H9 (cell line): Measurements from ENCODE around the gene DUOX2. TPM values are rescaled to one million over a fixed set of nuclear protein-coding genes. Genes with fewer than 3 reads are reported as not detected.

Experiments used
- DNase-seq: peaks from one replicate; pipeline ENCODE4 v3.0.0-alpha.2; 2017
- H2AFZ ChIP-seq: one replicate; pipeline ENCODE4 v1.6.1; 2013; ENCODE audit warnings: mild to moderate bottlenecking, low read length, control low read depth, moderate library complexity
- H2AK5ac ChIP-seq: 2 replicates; pipeline ENCODE4 v1.6.1; 2013; ENCODE audit warnings: low read length, control low read depth, mixed read lengths; ENCODE audit not compliant: insufficient read length
- H2BK120ac ChIP-seq: one replicate; pipeline ENCODE4 v1.6.1; 2013; ENCODE audit warnings: low read depth, mild to moderate bottlenecking, low read length, control low read depth, inconsistent platforms; ENCODE audit not compliant: poor library complexity, severe bottlenecking
- H2BK12ac ChIP-seq: 2 replicates; pipeline ENCODE4 v1.6.1; 2013; ENCODE audit warnings: low read length, control low read depth, mixed read lengths, low read depth; ENCODE audit not compliant: insufficient read length
- H2BK15ac ChIP-seq: 2 replicates; pipeline ENCODE4 v1.6.1; 2013; ENCODE audit warnings: low read depth, low read length, control low read depth
- H2BK20ac ChIP-seq: one replicate; pipeline ENCODE4 v1.6.1; 2013; ENCODE audit warnings: low read depth, mild to moderate bottlenecking, low read length, control low read depth, inconsistent platforms; ENCODE audit not compliant: poor library complexity, severe bottlenecking
- H2BK5ac ChIP-seq: 2 replicates; pipeline ENCODE4 v1.6.1; 2013; ENCODE audit warnings: low read length, control low read depth, mixed read lengths; ENCODE audit not compliant: insufficient read length
- H3K14ac ChIP-seq: 2 replicates; pipeline ENCODE4 v1.6.1; 2013; ENCODE audit warnings: low read length, control low read depth; ENCODE audit not compliant: insufficient read depth
- H3K18ac ChIP-seq: 2 replicates; pipeline ENCODE4 v1.6.1; 2013; ENCODE audit warnings: low read depth, mild to moderate bottlenecking, mixed read lengths, low read length, control low read depth; ENCODE audit not compliant: insufficient read length
- H3K23ac ChIP-seq: 2 replicates; pipeline ENCODE4 v1.6.1; 2013; ENCODE audit warnings: low read length, control low read depth, mixed read lengths, low read depth; ENCODE audit not compliant: insufficient read length
- H3K23me2 ChIP-seq: 2 replicates; pipeline ENCODE4 v1.6.1; 2013; ENCODE audit warnings: low read depth, mild to moderate bottlenecking, mixed read lengths, low read length, control low read depth; ENCODE audit not compliant: insufficient read length, poor library complexity, severe bottlenecking
- H3K27ac ChIP-seq: 2 replicates; pipeline ENCODE4 v1.5.1; 2013; ENCODE audit warnings: low read length, control low read depth, mixed read lengths, low read depth; ENCODE audit not compliant: insufficient read length
- H3K27me3 ChIP-seq: 2 replicates; pipeline ENCODE4 v1.6.1; 2013; ENCODE audit warnings: low read length, control low read depth, inconsistent platforms; ENCODE audit not compliant: insufficient read depth
- H3K4ac ChIP-seq: 2 replicates; pipeline ENCODE4 v1.6.1; 2013; ENCODE audit warnings: low read depth, mild to moderate bottlenecking, control low read depth, inconsistent platforms, low read length, moderate library complexity
- H3K4me1 ChIP-seq: 2 replicates; pipeline ENCODE4 v1.6.1; 2013; ENCODE audit warnings: low read length, control low read depth, inconsistent platforms; ENCODE audit not compliant: insufficient read depth
- H3K4me2 ChIP-seq: 2 replicates; pipeline ENCODE4 v1.6.1; 2013; ENCODE audit warnings: low read length, control low read depth, mixed read lengths; ENCODE audit not compliant: insufficient read length, insufficient read depth
- H3K56ac ChIP-seq: 2 replicates; pipeline ENCODE4 v1.6.1; 2013; ENCODE audit warnings: low read depth, mild to moderate bottlenecking, mixed read lengths, low read length, control low read depth; ENCODE audit not compliant: insufficient read length
- H3K79me1 ChIP-seq: 2 replicates; pipeline ENCODE4 v1.6.1; 2013; ENCODE audit warnings: low read depth, mild to moderate bottlenecking, moderate library complexity, low read length, control low read depth, inconsistent platforms; ENCODE audit not compliant: insufficient read depth, poor library complexity, severe bottlenecking
- H3K79me2 ChIP-seq: 2 replicates; pipeline ENCODE4 v1.6.1; 2013; ENCODE audit warnings: low read length, control low read depth, inconsistent platforms; ENCODE audit not compliant: insufficient read depth
- H3K9ac ChIP-seq: 2 replicates; pipeline ENCODE4 v1.6.1; 2013; ENCODE audit warnings: low read length, control low read depth, mixed read lengths; ENCODE audit not compliant: insufficient read length; ENCODE audit errors: extremely low read depth
- H3K9me3 ChIP-seq: one replicate; pipeline ENCODE4 v1.6.1; 2013; ENCODE audit warnings: low read depth, low read length, inconsistent platforms; ENCODE audit not compliant: control insufficient read depth
- H3T11ph ChIP-seq: one replicate; pipeline ENCODE4 v1.6.1; 2013; ENCODE audit warnings: mild to moderate bottlenecking, low read length, control low read depth, inconsistent platforms
- H4K20me1 ChIP-seq: one replicate; pipeline ENCODE4 v1.6.1; 2013; ENCODE audit not compliant: control insufficient read depth, insufficient read length, insufficient read depth
- H4K5ac ChIP-seq: 2 replicates; pipeline ENCODE4 v1.6.1; 2013; ENCODE audit warnings: low read depth, mild to moderate bottlenecking, mixed read lengths, low read length, control low read depth; ENCODE audit not compliant: insufficient read length
- H4K8ac ChIP-seq: replicated peaks from 2 replicates; pipeline ENCODE4 v1.6.1; 2013; ENCODE audit warnings: low read length, control low read depth, mixed read lengths, low read depth; ENCODE audit not compliant: insufficient read length
- H4K91ac ChIP-seq: 2 replicates; pipeline ENCODE4 v1.6.1; 2013; ENCODE audit warnings: low read depth, mild to moderate bottlenecking, moderate library complexity, mixed read lengths, low read length, control low read depth; ENCODE audit not compliant: insufficient read length
- H3K27ac Mint-ChIP-seq, 3 experiments: 2 replicates in 2 of 3; 3 replicates in 1 of 3; pipeline ENCODE4 v1.8.0; 2020 to 2021; ENCODE audit warnings: mixed read lengths in 3 of 3, mild to moderate bottlenecking in 1 of 3, moderate library complexity in 1 of 3
- H3K27me3 Mint-ChIP-seq: 2 replicates; pipeline ENCODE4 v1.8.0; 2021; ENCODE audit warnings: low read depth, mild to moderate bottlenecking, moderate library complexity, mixed read lengths
- H3K36me3 Mint-ChIP-seq, 3 experiments: 2 replicates in 2 of 3; 3 replicates in 1 of 3; pipeline ENCODE4 v1.8.0; 2020 to 2021; ENCODE audit warnings: low read depth in 3 of 3, mixed read lengths in 3 of 3; ENCODE audit not compliant: insufficient read depth in 1 of 3
- H3K4me1 Mint-ChIP-seq, 2 experiments: 2 replicates each; pipeline ENCODE4 v1.8.0; 2020; ENCODE audit warnings: mixed read lengths in 2 of 2
- H3K4me3 Mint-ChIP-seq, 2 experiments: 2 replicates in 1 of 2; 3 replicates in 1 of 2; pipeline ENCODE4 v1.8.0; 2020 to 2021; ENCODE audit warnings: mild to moderate bottlenecking in 2 of 2, mixed read lengths in 2 of 2, moderate library complexity in 1 of 2
- H3K9me3 Mint-ChIP-seq, 2 experiments: 2 replicates in 1 of 2; 3 replicates in 1 of 2; pipeline ENCODE4 v1.8.0; 2020; ENCODE audit warnings: mild to moderate bottlenecking in 2 of 2, mixed read lengths in 2 of 2, moderate library complexity in 1 of 2
- CTCF ChIP-seq: fragments of 200-600 bp; sonication (generic); conservative IDR thresholded peaks from 3 replicates; pipeline ENCODE4 v1.8.0; 2021; ENCODE audit warnings: antibody characterized with exemption, mild to moderate bottlenecking
- total RNA-seq: library from RNA; stranded (reverse); gene quantifications from 2 replicates; pipeline ENCODE4 v1.2.1, GENCODE V29; 2021

The DUOX2 gene
- total RNA-seq, 1 experiment from 2014 or later = 0.42 TPM

DNA sequence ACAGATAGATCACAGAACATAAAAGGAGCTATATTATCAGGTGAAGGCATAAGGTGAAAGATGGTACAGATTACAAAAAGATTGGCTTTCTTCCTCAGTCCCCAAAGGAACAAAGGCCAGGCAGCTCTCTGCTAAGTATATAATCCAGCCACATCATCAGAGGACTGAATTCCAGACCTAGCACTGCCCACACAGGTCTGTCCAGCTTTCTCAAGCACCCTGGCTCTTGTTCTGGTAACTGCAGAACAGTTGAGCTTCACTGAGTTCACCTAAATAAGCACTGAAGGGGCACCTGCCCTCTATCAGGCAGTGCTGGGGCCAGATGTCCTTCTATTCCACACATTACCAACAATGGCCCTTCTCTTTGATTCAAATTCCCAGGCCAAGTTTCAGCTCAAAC is 9.4 kb upstream of the DUOX2 start:
- Mint-ChIP-seq H3K9me3 (no peaks in the 10 kb centered on the region), H3K4me1 (peaks cover under 1 to 3% of the 10 kb centered on the region in 2 experiments; a peak in 2 of 4 replicates), H3K4me3 (no peak overlapping the region), H3K27ac (no peak overlapping the region), H3K27me3 (peaks cover 79% of the 10 kb centered on the region), H3K36me3 (no peaks in the 10 kb centered on the region; a peak in 1 of 7 replicates)
- no peak overlapping the region for H4K91ac ChIP-seq
- no peak overlapping the region for H4K5ac ChIP-seq
- no peak overlapping the region for H3K23ac ChIP-seq
- H3K4me1 ChIP-seq = no peaks in the 10 kb centered on the region
- H3K79me1 ChIP-seq = no peaks in the 10 kb centered on the region
- no peaks in the 10 kb centered on the region for H3K23me2 ChIP-seq
- H2BK20ac ChIP-seq = no peak overlapping the region
- no peak overlapping the region for H3K4me2 ChIP-seq
- H2BK5ac ChIP-seq = no peak overlapping the region
- H3K18ac ChIP-seq = no peak overlapping the region
- H3K14ac ChIP-seq = no peak overlapping the region
- H3K27me3 ChIP-seq = peaks cover 20% of the 10 kb centered on the region
- no peak overlapping the region for H4K8ac ChIP-seq
- no peaks in the 10 kb centered on the region for H3K9me3 ChIP-seq
- H2BK120ac ChIP-seq = no peak overlapping the region
- no peak overlapping the region for H3K56ac ChIP-seq
- no peaks in the 10 kb centered on the region for H4K20me1 ChIP-seq
- H2AK5ac ChIP-seq = no peak overlapping the region
- H2BK15ac ChIP-seq = no peak overlapping the region
- no peaks in the 10 kb centered on the region for H3K79me2 ChIP-seq
- TF ChIP-seq CTCF = no peak
- H3K4ac ChIP-seq = no peak overlapping the region
- no peak overlapping the region for H3T11ph ChIP-seq
- DNase-seq = no peak
- H3K27ac ChIP-seq = no peak overlapping the region
- no peak overlapping the region for H2BK12ac ChIP-seq
- H3K9ac ChIP-seq = no peak overlapping the region
- H2AFZ ChIP-seq = no peak overlapping the region
